ENCODE results near the gene PSMD5. TPM values are rescaled to one million over a fixed set of nuclear protein-coding genes. Genes with fewer than 3 reads are reported as not detected.
"Not testable (repeated sequence)": the region's sequence is repeated elsewhere in the genome, so short reads cannot be mapped to it uniquely, and the experiment has no call there.

PSMD5 gene
- total RNA-seq, 1 experiment from 2014 or later = 20.4 TPM

GRCh38 chr9:120846906-120847305 lies 4.2 kb upstream of the PSMD5 start:
- H3K4me3 ChIP-seq = no peak overlapping the region
- DNase-seq = no peak
- no peaks in the 10 kb centered on the region for H3K9me3 ChIP-seq
- H3K27me3 ChIP-seq = no peaks in the 10 kb centered on the region
- H3K36me3 ChIP-seq = no peaks in the 10 kb centered on the region; the same call in 1 of the 2 replicates

- no peak for DNase-seq
- no peaks in the 10 kb centered on the region for H3K27me3 ChIP-seq
- no peaks in the 10 kb centered on the region for H3K9me3 ChIP-seq
- H3K4me3 ChIP-seq = no peak overlapping the region
- no peaks in the 10 kb centered on the region for H3K36me3 ChIP-seq
Observed at GRCh38 chr9:120846251-120846889, 3.6 kb upstream of the PSMD5 start.

GRCh38 chr9:120845255-120845654 lies 2.5 kb upstream of the PSMD5 start:
- Histone ChIP-seq H3K27me3 (no peaks in the 10 kb centered on the region), H3K4me3 (no peak overlapping the region), H3K9me3 (no peaks in the 10 kb centered on the region), H3K36me3 (peaks cover 6% of the 10 kb centered on the region)
- DNase-seq = no peak

GRCh38 chr9:120841930-120842684 lies 615 bp downstream of the PSMD5 start:
- Histone ChIP-seq H3K9me3 (no peaks in the 10 kb centered on the region), H3K27me3 (no peaks in the 10 kb centered on the region), H3K36me3 (peaks cover 6% of the 10 kb centered on the region), H3K4me3 (peak overlapping the region; percentile 62)
- DNase-seq = no peak

GRCh38 chr9:120839146-120839545 lies 3.6 kb downstream of the PSMD5 start:
- H3K36me3 ChIP-seq = peaks cover 6% of the 10 kb centered on the region
- no peak for DNase-seq
- H3K4me3 ChIP-seq = no peak overlapping the region
- H3K9me3 ChIP-seq = no peaks in the 10 kb centered on the region
- no peaks in the 10 kb centered on the region for H3K27me3 ChIP-seq

- Histone ChIP-seq H3K27me3 (no peaks in the 10 kb centered on the region; the same call in 1 of the 2 replicates), H3K9me3 (no peaks in the 10 kb centered on the region), H3K36me3 (peaks cover 6% of the 10 kb centered on the region), H3K4me3 (no peak overlapping the region)
- DNase-seq = no peak
Observed at GRCh38 chr9:120837921-120838320, 4.8 kb downstream of the PSMD5 start.

- no peak for DNase-seq
- Histone ChIP-seq H3K27me3 (no peaks in the 10 kb centered on the region; the same call in 1 of the 2 replicates), H3K9me3 (no peaks in the 10 kb centered on the region), H3K36me3 (peaks cover 26% of the 10 kb centered on the region), H3K4me3 (no peak overlapping the region)
Observed at GRCh38 chr9:120833325-120833724, 9.4 kb downstream of the PSMD5 start.

GRCh38 chr9:120832807-120833206 lies 9.9 kb downstream of the PSMD5 start:
- peaks cover 26% of the 10 kb centered on the region for H3K36me3 ChIP-seq
- H3K27me3 ChIP-seq = no peaks in the 10 kb centered on the region; the same call in 1 of the 2 replicates
- H3K4me3 ChIP-seq = no peak overlapping the region
- no peaks in the 10 kb centered on the region for H3K9me3 ChIP-seq
- DNase-seq = no peak

GRCh38 chr9:120830865-120831264 lies 11.9 kb downstream of the PSMD5 start:
- Histone ChIP-seq H3K4me3 (no peak overlapping the region), H3K9me3 (no peaks in the 10 kb centered on the region), H3K36me3 (peaks cover 43% of the 10 kb centered on the region), H3K27me3 (no peaks in the 10 kb centered on the region; the same call in 1 of the 2 replicates)
- no peak for DNase-seq

GRCh38 chr9:120830151-120830550 lies 12.6 kb downstream of the PSMD5 start:
- Histone ChIP-seq H3K27me3 (no peaks in the 10 kb centered on the region; the same call in 1 of the 2 replicates), H3K36me3 (peaks cover 43% of the 10 kb centered on the region), H3K4me3 (no peak overlapping the region), H3K9me3 (no peaks in the 10 kb centered on the region)
- DNase-seq = no peak

- no peak for DNase-seq
- Histone ChIP-seq H3K9me3 (no peaks in the 10 kb centered on the region), H3K27me3 (no peaks in the 10 kb centered on the region; the same call in 1 of the 2 replicates), H3K4me3 (no peak overlapping the region), H3K36me3 (peaks cover 44% of the 10 kb centered on the region)
Observed at GRCh38 chr9:120829650-120830049, 13.1 kb downstream of the PSMD5 start.

GRCh38 chr9:120820095-120820494 lies 22.6 kb downstream of the PSMD5 start:
- H3K36me3 ChIP-seq = peaks cover 11% of the 10 kb centered on the region
- no peak for DNase-seq
- no peak overlapping the region for H3K4me3 ChIP-seq
- H3K9me3 ChIP-seq = no peaks in the 10 kb centered on the region
- no peaks in the 10 kb centered on the region for H3K27me3 ChIP-seq

GRCh38 chr9:120818595-120818994 lies 24.1 kb downstream of the PSMD5 start:
- Histone ChIP-seq H3K27me3 (no peaks in the 10 kb centered on the region), H3K4me3 (no peak overlapping the region), H3K36me3 (peaks cover 5% of the 10 kb centered on the region), H3K9me3 (no peaks in the 10 kb centered on the region)
- DNase-seq = no peak

- no peak for DNase-seq
- Histone ChIP-seq H3K4me3 (no peak overlapping the region), H3K36me3 (no peaks in the 10 kb centered on the region; the same call in none of the 2 replicates), H3K27me3 (no peaks in the 10 kb centered on the region), H3K9me3 (no peaks in the 10 kb centered on the region)
Observed at GRCh38 chr9:120815075-120815474, 27.6 kb downstream of the PSMD5 start.

GRCh38 chr9:120808931-120809330 lies 33.8 kb downstream of the PSMD5 start:
- DNase-seq = no peak
- Histone ChIP-seq H3K36me3 (no peaks in the 10 kb centered on the region), H3K4me3 (no peak overlapping the region), H3K27me3 (no peaks in the 10 kb centered on the region), H3K9me3 (peaks cover 31% of the 10 kb centered on the region)

GRCh38 chr9:120807607-120808379 lies 34.9 kb downstream of the PSMD5 start:
- no peak for DNase-seq
- peaks cover 31% of the 10 kb centered on the region for H3K9me3 ChIP-seq
- no peaks in the 10 kb centered on the region for H3K36me3 ChIP-seq
- H3K27me3 ChIP-seq = no peaks in the 10 kb centered on the region
- no peak overlapping the region for H3K4me3 ChIP-seq

GRCh38 chr9:120804784-120805363 lies 37.8 kb downstream of the PSMD5 start:
- not testable (repeated sequence) for H3K27me3 ChIP-seq, H3K36me3 ChIP-seq, H3K4me3 ChIP-seq, DNase-seq
- H3K9me3 ChIP-seq = peaks cover 31% of the 10 kb centered on the region

All from MG63 (cell line).